Mesothelial cell of epicardium (in vitro differentiated cells): ENCODE measurements around the gene PRX. TPM values are rescaled to one million over a fixed set of nuclear protein-coding genes. Genes with fewer than 3 reads are reported as not detected.

Experiments
- DNase-seq, 2 experiments: peaks; one replicate each; pipeline ENCODE4 v3.0.0; 2021; ENCODE audit warnings: low spot score in 2 of 2; ENCODE audit not compliant: unreplicated experiment in 2 of 2
- H3K27ac Mint-ChIP-seq: 2 replicates; pipeline ENCODE4 v1.8.0; 2021; ENCODE audit warnings: mixed read lengths
- H3K27me3 Mint-ChIP-seq: 2 replicates; pipeline ENCODE4 v1.8.0; 2021; ENCODE audit warnings: low read depth, mixed read lengths
- H3K36me3 Mint-ChIP-seq: 2 replicates; pipeline ENCODE4 v1.8.0; 2021; ENCODE audit warnings: mixed read lengths
- H3K4me1 Mint-ChIP-seq: 2 replicates; pipeline ENCODE4 v1.8.0; 2021; ENCODE audit warnings: mixed read lengths
- H3K4me3 Mint-ChIP-seq: 2 replicates; pipeline ENCODE4 v1.8.0; 2021; ENCODE audit warnings: mild to moderate bottlenecking, moderate library complexity, mixed read lengths
- H3K9me3 Mint-ChIP-seq: 2 replicates; pipeline ENCODE4 v1.8.0; 2021; ENCODE audit warnings: mixed read lengths
- total RNA-seq: library from RNA; stranded (reverse); gene quantifications from 3 replicates; pipeline ENCODE4 v1.2.1, GENCODE V29; 2021
- TF ChIP-seq, protein P1 (sequence below): fragments of 200-600 bp; sonication (generic); IDR thresholded peaks from one replicate; pipeline ENCODE4 v1.5.0; 2021; ENCODE audit warnings: antibody characterized with exemption; ENCODE audit not compliant: unreplicated experiment

PRX gene
- total RNA-seq, 1 donor from 2014 or later: 5.2 TPM

DNA sequence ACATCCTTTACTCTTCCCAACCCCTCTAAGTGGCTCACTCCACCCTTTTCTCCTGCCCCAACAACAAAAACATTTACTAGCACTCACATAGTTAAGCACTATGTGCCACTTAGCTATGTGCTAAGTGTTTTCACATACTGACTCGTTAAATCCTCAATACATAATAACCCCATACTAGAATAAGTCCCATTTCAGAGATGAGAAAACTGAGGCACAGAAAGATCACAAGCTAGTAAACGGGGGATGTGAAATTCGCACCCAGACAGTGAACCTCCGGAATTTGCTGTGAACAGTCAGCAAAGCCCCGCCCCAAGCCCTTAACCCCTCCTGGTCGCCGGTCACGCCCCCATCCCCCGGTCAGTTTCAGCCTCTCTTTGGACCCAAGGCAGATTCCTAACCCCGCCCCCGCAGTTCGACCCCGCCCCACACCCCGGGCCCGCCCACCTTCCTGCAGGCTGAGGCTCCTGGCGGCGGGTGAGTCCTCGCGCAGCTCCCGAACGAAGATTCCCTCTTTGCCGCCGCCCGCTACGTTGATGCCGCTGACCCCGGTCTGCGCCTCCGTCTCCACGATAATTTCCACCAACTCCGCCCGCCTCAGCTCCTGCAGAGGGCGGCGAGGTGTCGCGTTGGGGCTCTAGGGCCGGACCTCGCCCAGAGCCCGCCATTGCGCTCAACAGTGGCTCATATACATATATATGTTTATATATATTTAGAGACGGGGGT is 9.8 kb downstream of the PRX start:
- peak overlapping the region; percentile 68 for H3K27ac Mint-ChIP-seq
- DNase-seq: peak; percentile 62 to 81
- H3K9me3 Mint-ChIP-seq: no peaks in the 10 kb centered on the region
- peaks cover 4% of the 10 kb centered on the region for H3K4me1 Mint-ChIP-seq
- no peaks in the 10 kb centered on the region for H3K36me3 Mint-ChIP-seq
- H3K4me3 Mint-ChIP-seq: peak overlapping the region; percentile 85
- TF ChIP-seq, protein P1, sequence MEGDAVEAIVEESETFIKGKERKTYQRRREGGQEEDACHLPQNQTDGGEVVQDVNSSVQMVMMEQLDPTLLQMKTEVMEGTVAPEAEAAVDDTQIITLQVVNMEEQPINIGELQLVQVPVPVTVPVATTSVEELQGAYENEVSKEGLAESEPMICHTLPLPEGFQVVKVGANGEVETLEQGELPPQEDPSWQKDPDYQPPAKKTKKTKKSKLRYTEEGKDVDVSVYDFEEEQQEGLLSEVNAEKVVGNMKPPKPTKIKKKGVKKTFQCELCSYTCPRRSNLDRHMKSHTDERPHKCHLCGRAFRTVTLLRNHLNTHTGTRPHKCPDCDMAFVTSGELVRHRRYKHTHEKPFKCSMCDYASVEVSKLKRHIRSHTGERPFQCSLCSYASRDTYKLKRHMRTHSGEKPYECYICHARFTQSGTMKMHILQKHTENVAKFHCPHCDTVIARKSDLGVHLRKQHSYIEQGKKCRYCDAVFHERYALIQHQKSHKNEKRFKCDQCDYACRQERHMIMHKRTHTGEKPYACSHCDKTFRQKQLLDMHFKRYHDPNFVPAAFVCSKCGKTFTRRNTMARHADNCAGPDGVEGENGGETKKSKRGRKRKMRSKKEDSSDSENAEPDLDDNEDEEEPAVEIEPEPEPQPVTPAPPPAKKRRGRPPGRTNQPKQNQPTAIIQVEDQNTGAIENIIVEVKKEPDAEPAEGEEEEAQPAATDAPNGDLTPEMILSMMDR: no peak
- H3K27me3 Mint-ChIP-seq: no peaks in the 10 kb centered on the region

DNA sequence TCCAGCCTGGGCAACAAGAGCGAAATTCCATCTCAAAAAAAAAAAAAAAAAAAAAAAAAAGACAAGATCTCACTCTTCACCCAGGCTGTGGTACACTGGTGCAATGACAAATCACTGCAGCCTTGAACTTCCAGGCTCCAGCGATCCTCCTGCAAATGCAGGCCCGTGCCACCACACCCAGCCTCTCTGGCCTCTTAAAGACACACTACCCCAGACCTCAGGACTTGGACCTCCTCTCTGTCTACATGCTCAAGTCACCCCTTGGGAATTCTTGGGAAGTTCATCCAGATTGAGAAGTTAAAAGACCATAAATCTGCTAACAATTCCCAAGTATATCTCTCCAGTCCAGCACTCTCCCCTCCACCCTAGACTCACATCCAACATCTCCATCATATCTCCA is 12.6 kb downstream of the PRX start:
- Mint-ChIP-seq H3K4me1 (peaks cover 4% of the 10 kb centered on the region), H3K27ac (no peak overlapping the region), H3K9me3 (no peaks in the 10 kb centered on the region), H3K36me3 (no peaks in the 10 kb centered on the region), H3K27me3 (no peaks in the 10 kb centered on the region), H3K4me3 (no peak overlapping the region)
- TF ChIP-seq, protein P1: no peak
- DNase-seq: no peak

DNA sequence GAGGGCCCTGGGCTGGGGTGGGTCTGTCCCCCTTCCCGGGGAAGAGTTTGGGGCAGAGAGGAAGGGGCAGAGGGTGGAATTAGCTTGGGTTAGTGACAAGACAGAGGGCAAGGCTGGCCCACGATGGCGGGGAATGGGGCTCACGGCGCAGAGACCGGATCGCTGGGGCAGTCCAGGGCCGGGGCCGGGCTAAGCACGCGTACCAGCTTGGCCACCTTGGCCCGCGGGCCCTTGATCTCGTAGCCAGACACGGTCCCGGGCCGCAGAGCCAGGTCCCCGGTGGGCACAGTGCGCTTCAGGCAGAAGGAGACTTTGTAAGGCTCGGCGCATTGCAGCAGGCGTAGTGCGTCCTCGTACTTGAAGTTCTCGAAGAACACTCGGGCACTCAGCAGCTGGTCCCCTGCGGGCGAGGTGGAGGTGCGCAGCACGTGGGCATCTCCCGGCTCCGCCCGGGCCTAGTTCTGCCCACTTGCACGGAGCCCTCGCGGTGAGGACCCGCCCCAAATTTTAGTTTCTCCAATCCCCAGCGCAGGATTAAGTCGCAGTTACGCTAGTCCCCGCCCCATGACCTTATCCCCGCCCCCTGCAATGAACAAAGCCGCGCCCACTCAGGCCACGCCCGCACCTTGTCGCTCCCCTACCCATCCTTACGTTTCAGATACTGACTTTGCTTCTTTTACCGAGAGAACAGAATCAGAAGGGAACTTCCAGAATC is 14.6 kb downstream of the PRX start:
- no peak for DNase-seq
- Mint-ChIP-seq H3K27me3 (no peaks in the 10 kb centered on the region), H3K4me3 (no peak overlapping the region), H3K9me3 (no peaks in the 10 kb centered on the region), H3K27ac (no peak overlapping the region), H3K4me1 (peaks cover 3% of the 10 kb centered on the region), H3K36me3 (no peaks in the 10 kb centered on the region)
- TF ChIP-seq, protein P1: no peak

DNA sequence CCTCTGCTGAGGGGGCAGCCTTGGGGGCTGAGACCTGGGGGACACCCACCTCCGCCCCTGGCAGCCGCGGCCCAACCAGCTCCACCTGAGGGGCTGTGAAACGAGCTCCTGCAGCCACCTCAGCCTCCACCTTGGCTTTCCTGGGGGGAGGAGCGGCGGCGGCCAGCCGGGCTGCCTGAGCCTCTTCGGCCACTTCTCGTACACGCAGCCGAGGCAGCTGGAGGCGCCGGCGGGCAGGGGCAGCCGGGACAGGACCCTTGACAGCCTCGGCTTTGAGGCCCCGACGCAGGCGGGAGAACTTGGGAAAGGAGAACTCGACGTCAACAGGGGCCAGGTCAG is 15.6 kb downstream of the PRX start:
- no peaks in the 10 kb centered on the region for H3K9me3 Mint-ChIP-seq
- TF ChIP-seq, protein P1: no peak
- no peaks in the 10 kb centered on the region for H3K27me3 Mint-ChIP-seq
- DNase-seq: no peak
- H3K27ac Mint-ChIP-seq: no peak overlapping the region
- peaks cover 2% of the 10 kb centered on the region for H3K4me1 Mint-ChIP-seq
- H3K4me3 Mint-ChIP-seq: no peak overlapping the region
- no peaks in the 10 kb centered on the region for H3K36me3 Mint-ChIP-seq

DNA sequence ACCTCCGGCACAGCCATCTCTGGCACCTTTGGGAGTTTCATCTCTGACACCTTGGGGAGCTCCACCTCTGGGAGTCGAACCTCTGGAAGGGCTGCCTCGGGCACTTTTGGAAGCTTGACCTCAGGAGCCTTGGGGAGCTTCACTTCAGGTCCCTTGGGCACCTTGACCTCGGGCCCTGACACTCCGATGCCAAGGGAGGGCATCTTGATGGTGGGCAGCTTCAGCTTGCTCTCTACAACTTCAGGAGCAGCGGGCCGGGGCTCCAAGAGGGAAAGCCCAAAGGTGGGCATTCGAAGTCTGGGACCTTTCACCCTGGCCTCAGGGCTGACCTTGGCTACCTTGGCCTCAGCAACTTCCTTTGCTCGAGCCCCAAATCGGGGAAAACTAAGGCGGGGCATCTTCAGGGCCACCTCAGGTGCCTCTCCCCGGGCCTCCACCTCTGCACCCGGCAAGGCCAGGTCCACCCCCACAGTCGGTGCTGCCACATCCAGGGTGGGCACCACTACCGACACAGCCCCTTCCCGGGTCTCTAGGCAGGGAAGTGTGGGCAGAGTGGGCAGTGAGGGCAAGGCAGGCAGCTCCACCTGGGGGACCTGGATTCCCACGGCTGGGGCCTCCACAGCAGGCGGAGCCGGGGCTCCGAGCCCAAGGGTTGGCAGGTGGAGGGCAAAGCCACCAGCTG is 16.2 kb downstream of the PRX start:
- no peaks in the 10 kb centered on the region for H3K9me3 Mint-ChIP-seq
- H3K36me3 Mint-ChIP-seq: no peaks in the 10 kb centered on the region
- peaks cover 6% of the 10 kb centered on the region for H3K4me1 Mint-ChIP-seq
- no peak overlapping the region for H3K27ac Mint-ChIP-seq
- no peak overlapping the region for H3K4me3 Mint-ChIP-seq
- TF ChIP-seq, protein P1: no peak
- DNase-seq: no peak
- no peaks in the 10 kb centered on the region for H3K27me3 Mint-ChIP-seq
